H1 (cell line): ENCODE results near the gene XPO6. TPM values are rescaled to one million over a fixed set of nuclear protein-coding genes. Genes with fewer than 3 reads are reported as not detected.

ENCODE experiments used
- CTCF ChIA-PET: fragments of 300-600 bp; sonication (Branson Sonifier 250); formaldehyde crosslinking; loops from one replicate; lab custom pipeline; 2021; ENCODE audit not compliant: partially characterized antibody; lab: Charles Lee
- POLR2A ChIA-PET: fragments of 300-600 bp; sonication (Branson Sonifier 250); formaldehyde crosslinking; loops from one replicate; lab custom pipeline; 2021; ENCODE audit warnings: inconsistent platforms; ENCODE audit not compliant: partially characterized antibody; lab: Charles Lee
- DNase-seq, 2 experiments: peaks; one replicate each; pipeline versions ENCODE4 v3.0.0 to v3.0.0-alpha.2; 2010 to 2022; ENCODE audit warnings: low spot score in 2 of 2, low read depth in 1 of 2, mixed read lengths in 1 of 2
- FAIRE-seq: peaks from 2 replicates; lab custom pipeline; 2011; peaks lifted over from hg19 to GRCh38; lab: Jason Lieb, UNC
- H2AFZ ChIP-seq: 2 replicates; pipeline ENCODE4 v1.8.1; 2012; ENCODE audit warnings: low read length, inconsistent platforms
- H2AK5ac ChIP-seq: 2 replicates; pipeline ENCODE4 v1.6.1; 2013; ENCODE audit warnings: low read depth, low read length
- H2BK120ac ChIP-seq: replicated peaks from 2 replicates; pipeline ENCODE3; 2013; ENCODE audit warnings: low read depth, low read length, inconsistent platforms
- H2BK12ac ChIP-seq: 2 replicates; pipeline ENCODE4 v1.6.1; 2013; ENCODE audit warnings: low read depth, low read length
- H2BK15ac ChIP-seq: 2 replicates; pipeline ENCODE4 v1.6.1; 2013; ENCODE audit warnings: low read length
- H2BK20ac ChIP-seq: 2 replicates; pipeline ENCODE4 v1.6.1; 2013; ENCODE audit warnings: low read length
- H2BK5ac ChIP-seq: 2 replicates; pipeline ENCODE4 v1.6.1; 2013; ENCODE audit warnings: low read depth, low read length
- H3K14ac ChIP-seq: 2 replicates; pipeline ENCODE4 v1.6.1; 2013; ENCODE audit warnings: inconsistent platforms; ENCODE audit not compliant: insufficient read length
- H3K18ac ChIP-seq: 2 replicates; pipeline ENCODE4 v1.6.1; 2013; ENCODE audit warnings: low read length; ENCODE audit errors: extremely low read depth
- H3K23ac ChIP-seq: 2 replicates; pipeline ENCODE4 v1.6.1; 2013; ENCODE audit warnings: inconsistent platforms; ENCODE audit not compliant: insufficient read length
- H3K23me2 ChIP-seq: 2 replicates; pipeline ENCODE4 v1.6.1; 2013; ENCODE audit warnings: low read depth, low read length
- H3K27ac ChIP-seq: 2 replicates; pipeline ENCODE4 v1.6.1; 2011; ENCODE audit warnings: low read depth, low read length, inconsistent platforms
- H3K27me3 ChIP-seq, 4 experiments: replicated peaks in 1 of 4; 1 replicate in 1 of 4; 2 replicates in 3 of 4; pipeline versions ENCODE4 v1.6.1 to v1.8.1; 2011 to 2013; ENCODE audit warnings: low read length in 3 of 4, mild to moderate bottlenecking in 3 of 4, inconsistent platforms in 2 of 4, mixed read lengths in 2 of 4, moderate library complexity in 1 of 4; ENCODE audit not compliant: control insufficient read depth in 3 of 4, insufficient read depth in 3 of 4; ENCODE audit errors: extremely low read depth in 1 of 4
- H3K36me3 ChIP-seq, 4 experiments: 2 replicates each; pipeline versions ENCODE4 v1.6.1 to v1.8.1; 2011 to 2013; ENCODE audit warnings: mild to moderate bottlenecking in 4 of 4, low read length in 3 of 4, moderate library complexity in 2 of 4, control low read depth in 1 of 4, inconsistent platforms in 1 of 4; ENCODE audit not compliant: insufficient read depth in 4 of 4, control insufficient read depth in 2 of 4
- H3K4ac ChIP-seq: replicated peaks from 2 replicates; pipeline ENCODE3; 2013; ENCODE audit warnings: low read length, low read depth, mixed read lengths, inconsistent platforms; ENCODE audit not compliant: insufficient read length
- H3K4me1 ChIP-seq, 4 experiments: replicated peaks in 1 of 4; 1 replicate in 1 of 4; 2 replicates in 3 of 4; pipeline versions ENCODE4 v1.6.1 to v1.8.1; 2011 to 2013; ENCODE audit warnings: low read length in 3 of 4, inconsistent platforms in 2 of 4, mixed read lengths in 1 of 4; ENCODE audit not compliant: insufficient read depth in 4 of 4, control insufficient read depth in 3 of 4
- H3K4me2 ChIP-seq, 2 experiments: 2 replicates each; pipeline versions ENCODE4 v1.6.1 to v1.8.1; 2011 to 2013; ENCODE audit warnings: low read depth in 2 of 2, low read length in 2 of 2, control low read depth in 1 of 2, inconsistent platforms in 1 of 2, mild to moderate bottlenecking in 1 of 2; ENCODE audit not compliant: insufficient read depth in 1 of 2
- H3K4me3 ChIP-seq, 4 experiments: fragments of 200-600, 300-600 bp in 1 of 4; sonication (generic), shearing (Covaris generic), sonication (Bioruptor Twin) in 1 of 4; 2 replicates each; pipeline versions ENCODE4 v1.5.1 to v1.8.1; 2011 to 2016; ENCODE audit warnings: low read length in 4 of 4, low read depth in 3 of 4, control low read depth in 2 of 4, inconsistent platforms in 2 of 4, mild to moderate bottlenecking in 2 of 4, mixed read lengths in 1 of 4, moderate library complexity in 1 of 4; ENCODE audit not compliant: insufficient read depth in 2 of 4; ENCODE audit errors: extremely low read depth in 1 of 4
- H3K56ac ChIP-seq: replicated peaks from 2 replicates; pipeline ENCODE3; 2013; ENCODE audit warnings: low read depth, mild to moderate bottlenecking, mixed read lengths, low read length, inconsistent platforms; ENCODE audit not compliant: insufficient read length
- H3K79me1 ChIP-seq: 2 replicates; pipeline ENCODE4 v1.6.1; 2013; ENCODE audit warnings: low read depth, low read length, control low read depth
- H3K79me2 ChIP-seq, 2 experiments: 2 replicates each; pipeline versions ENCODE4 v1.6.1 to v1.8.1; 2012 to 2013; ENCODE audit warnings: low read length in 2 of 2, mild to moderate bottlenecking in 2 of 2, inconsistent platforms in 1 of 2; ENCODE audit not compliant: insufficient read depth in 2 of 2, control insufficient read depth in 1 of 2
- H3K9ac ChIP-seq, 4 experiments: replicated peaks in 1 of 4; 1 replicate in 1 of 4; 2 replicates in 3 of 4; pipeline versions ENCODE4 v1.6.1 to v1.8.1; 2011 to 2013; ENCODE audit warnings: low read depth in 3 of 4, low read length in 3 of 4, control low read depth in 2 of 4, mild to moderate bottlenecking in 2 of 4, moderate library complexity in 2 of 4, inconsistent platforms in 1 of 4; ENCODE audit errors: extremely low read depth in 1 of 4
- H3K9me3 ChIP-seq, 2 experiments: 2 replicates each; pipeline versions ENCODE4 v1.6.1 to v1.8.1; 2012 to 2013; ENCODE audit warnings: mild to moderate bottlenecking in 2 of 2, moderate library complexity in 2 of 2, control low read depth in 1 of 2, inconsistent platforms in 1 of 2, low read depth in 1 of 2, low read length in 1 of 2, mixed read lengths in 1 of 2; ENCODE audit not compliant: insufficient read depth in 2 of 2
- H4K20me1 ChIP-seq, 2 experiments: replicated peaks in 1 of 2; 2 replicates each; pipeline versions ENCODE3 to v1.8.1; 2011 to 2013; ENCODE audit warnings: inconsistent platforms in 2 of 2, low read length in 2 of 2, mild to moderate bottlenecking in 1 of 2; ENCODE audit not compliant: insufficient read depth in 2 of 2, control insufficient read depth in 1 of 2
- H4K5ac ChIP-seq: 2 replicates; pipeline ENCODE4 v1.6.1; 2013; ENCODE audit warnings: low read length, low read depth, mixed read lengths, inconsistent platforms; ENCODE audit not compliant: insufficient read length
- H4K8ac ChIP-seq: 2 replicates; pipeline ENCODE4 v1.8.0; 2013; ENCODE audit warnings: mild to moderate bottlenecking, moderate library complexity, low read length, inconsistent platforms; ENCODE audit not compliant: insufficient read depth; ENCODE audit errors: extremely low read depth
- H4K91ac ChIP-seq: replicated peaks from 2 replicates; pipeline ENCODE3; 2013; ENCODE audit warnings: low read length, mixed read lengths, inconsistent platforms; ENCODE audit not compliant: insufficient read length
- BACH1 ChIP-seq: IDR thresholded peaks from 2 replicates; pipeline ENCODE4 v1.6.1; 2012; ENCODE audit warnings: low read length, improper control_type of control experiment
- BCL11A ChIP-seq, 2 experiments: IDR thresholded peaks; one replicate each; pipeline ENCODE4 v1.6.1; 2011; ENCODE audit warnings: low read depth in 2 of 2, low read length in 2 of 2, mild to moderate bottlenecking in 2 of 2
- EGR1 ChIP-seq: IDR thresholded peaks from 2 replicates; pipeline ENCODE4 v1.6.1; 2011; ENCODE audit warnings: low read depth, low read length, borderline replicate concordance
- GTF2F1 ChIP-seq: IDR thresholded peaks from 2 replicates; pipeline ENCODE4 v1.6.1; 2012; ENCODE audit warnings: low read depth, low read length, improper control_type of control experiment, borderline replicate concordance
- JUND ChIP-seq: IDR thresholded peaks from 2 replicates; pipeline ENCODE4 v1.6.1; 2011; ENCODE audit warnings: mild to moderate bottlenecking, improper control_type of control experiment, low read length
- KDM1A ChIP-seq: fragments of 200-600, 300-600 bp; sonication (generic); IDR thresholded peaks from 2 replicates; pipeline ENCODE4 v1.7.1; 2016; ENCODE audit warnings: mild to moderate bottlenecking, low read length, borderline replicate concordance
- KDM5A ChIP-seq: fragments of 200-600 bp; IDR thresholded peaks from 2 replicates; pipeline ENCODE4 v1.7.1; 2012; ENCODE audit warnings: mild to moderate bottlenecking, low read length, inconsistent platforms, mixed read lengths
- PHF8 ChIP-seq: fragments of 200-600 bp; sonication (generic); conservative IDR thresholded peaks from 2 replicates; pipeline ENCODE4 v1.7.1; 2012; ENCODE audit warnings: low read depth, mild to moderate bottlenecking, inconsistent platforms, low read length, moderate library complexity
- RNF2 ChIP-seq: fragments of 200-900, 300-1000 bp; sonication (generic); IDR thresholded peaks from 2 replicates; pipeline ENCODE4 v1.7.1; 2016; ENCODE audit warnings: borderline replicate concordance, low read depth, mild to moderate bottlenecking, antibody characterized with exemption, low read length; ENCODE audit not compliant: poor library complexity, severe bottlenecking; ENCODE audit errors: missing control alignments
- RXRA ChIP-seq: IDR thresholded peaks from 2 replicates; pipeline ENCODE4 v1.6.1; 2011; ENCODE audit warnings: low read depth, mild to moderate bottlenecking, low read length, moderate library complexity; ENCODE audit not compliant: insufficient read depth
- SP4 ChIP-seq: IDR thresholded peaks from 2 replicates; pipeline ENCODE4 v1.6.1; 2012; ENCODE audit warnings: low read length, inconsistent platforms
- SUZ12 ChIP-seq: fragments of 200-600 bp; sonication (generic); IDR thresholded peaks from 2 replicates; pipeline ENCODE4 v1.6.1; 2012; ENCODE audit warnings: mild to moderate bottlenecking, inconsistent platforms, low read length, moderate library complexity, mixed read lengths
- WGBS, 2 experiments: shearing (Covaris generic) in 1 of 2; methylation state at CpG; one replicate each; pipeline versions ENCODE4 v1.1.6 to v1.1.7; 2013 to 2015; ENCODE audit warnings: low lambda C conversion rate in 2 of 2, mixed read lengths in 2 of 2, inconsistent platforms in 1 of 2, low coverage in 1 of 2, missing lambda C conversion rate in 1 of 2; ENCODE audit not compliant: insufficient replicate concordance in 2 of 2, insufficient coverage in 1 of 2, insufficient read length in 1 of 2; ENCODE audit errors: extremely low coverage in 1 of 2, missing lambda C conversion rate in 1 of 2; 5-methylcytosine and 5-hydroxymethylcytosine counted together
- polyA plus RNA-seq, 7 experiments: library from polyadenylated mRNA; depleted of rRNA in 3 of 7; stranded (reverse) in 5 of 7; unstranded in 2 of 7; fragments of >200 nt in 5 of 7; fragments of 200-250 nt in 2 of 7; gene quantifications; 1 replicate in 5 of 7; 2 replicates in 1 of 7; 4 replicates in 1 of 7; pipeline versions ENCODE4 v1.2.1 to v1.2.3, GENCODE V29; 2011 to 2013; ENCODE audit warnings: missing spikeins in 2 of 7, mixed read lengths in 2 of 7
- total RNA-seq: library from RNA; stranded (reverse); fragmentation: NEBNext Ultra II Directional; extraction: Animal tissue kit (Norgen Biotek cat#: 25700); gene quantifications from 2 replicates; pipeline ENCODE4 v1.2.1, GENCODE V29; 2021

The XPO6 gene
- total and polyA plus RNA-seq, 2 of the 8 experiments (the other 6 are each of a cell fraction or from before 2014, with no cell fraction given), result 152 to 254 TPM

- TF ChIP-seq EGR1 (no peak), PHF8 (no peak), JUND (no peak), SP4 (no peak), KDM5A (no peak), RXRA (no peak), KDM1A (no peak), RNF2 (no peak), SUZ12 (no peak), GTF2F1 (no peak), BCL11A (IDR thresholded peaks at IDR 0.05; ENCODE audit: low read depth in 2 of 2, low read length in 2 of 2) (no peak), BACH1 (no peak)
- TF ChIP-seq, all 59 proteins: peak for 0
- Histone ChIP-seq H3K56ac (no peak overlapping the region), H3K79me1 (peaks cover 7% of the 10 kb centered on the region), H3K4ac (no peak overlapping the region), H3K27me3 (no peaks in the 10 kb centered on the region), H3K4me1 (no peaks in the 10 kb centered on the region), H2AFZ (no peak overlapping the region), H4K8ac (no peak overlapping the region; the same call in 1 of the 2 replicates), H3K9me3 (no peaks in the 10 kb centered on the region), H2BK120ac (no peak overlapping the region), H2BK5ac (no peak overlapping the region), H2BK12ac (no peak overlapping the region), H3K23me2 (no peaks in the 10 kb centered on the region), H2AK5ac (no peak overlapping the region), H3K36me3 (peaks cover 12 to 71% (median 35%) of the 10 kb centered on the region in 4 experiments), H4K91ac (no peak overlapping the region), H3K9ac (no peak overlapping the region), H3K4me2 (no peak overlapping the region), H3K27ac (no peak overlapping the region), H3K23ac (no peak overlapping the region), H3K4me3 (no peak overlapping the region), H4K20me1 (peaks cover 2 to 3% of the 10 kb centered on the region in 2 experiments), H2BK20ac (no peak overlapping the region), H3K79me2 (no peaks in the 10 kb centered on the region), H3K18ac (no peak overlapping the region), H4K5ac (no peak overlapping the region), H3K14ac (no peak overlapping the region), H2BK15ac (no peak overlapping the region)
- POLR2A ChIA-PET, result interaction anchor here (1.1 kb wide), 1 partner anchor 8 kb away, joined by 3 read pairs; no protein-coding TSS in a partner anchor
- DNase-seq (no peak), FAIRE-seq (no peak)
- WGBS, 2 experiments, result 90% methylated on average over 11 of the region's 11 CpGs; no CpG with 5 or more reads in 1 of the 2 experiments
- CTCF ChIA-PET, result interaction anchor here (1.0 to 1.7 kb wide), 2 partner anchors 30 to 88 kb away, joined by 3 to 6 read pairs; no protein-coding TSS in a partner anchor
Measured at GRCh38 chr16:28130099-28131088, 81.4 kb downstream of the XPO6 start.
